ENCODE results near the gene PARP6. TPM values are rescaled to one million over a fixed set of nuclear protein-coding genes. Genes with fewer than 3 reads are reported as not detected.

PARP6 gene
- total RNA-seq, 1 experiment from 2014 or later = 38.7 TPM

DNA sequence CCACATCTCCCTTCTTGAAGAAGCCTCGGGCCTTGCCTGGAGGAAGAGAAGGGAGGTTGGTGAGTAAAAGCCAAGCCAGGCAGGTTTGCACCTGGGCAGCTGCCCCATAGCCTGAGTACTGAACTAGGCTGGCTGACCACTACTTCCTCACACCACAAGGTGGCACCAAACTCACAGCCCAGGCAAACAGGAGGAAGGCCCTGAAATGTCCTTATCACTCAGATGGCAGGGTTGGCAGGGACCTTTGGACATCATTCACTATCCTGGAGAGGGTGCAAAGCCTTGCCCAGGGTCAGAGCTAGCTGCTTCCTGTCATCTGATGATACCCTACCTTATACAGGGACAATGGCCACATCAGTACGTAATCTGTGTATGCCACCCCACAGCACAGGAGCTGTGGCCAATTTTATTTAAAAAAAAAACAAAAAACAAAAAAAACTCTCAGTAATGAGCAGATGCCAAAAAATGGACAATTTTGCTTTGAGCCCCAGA is 72.6 kb downstream of the PARP6 start:
- peak; percentile 78 for DNase-seq (ENCODE audit: low read depth)

DNA sequence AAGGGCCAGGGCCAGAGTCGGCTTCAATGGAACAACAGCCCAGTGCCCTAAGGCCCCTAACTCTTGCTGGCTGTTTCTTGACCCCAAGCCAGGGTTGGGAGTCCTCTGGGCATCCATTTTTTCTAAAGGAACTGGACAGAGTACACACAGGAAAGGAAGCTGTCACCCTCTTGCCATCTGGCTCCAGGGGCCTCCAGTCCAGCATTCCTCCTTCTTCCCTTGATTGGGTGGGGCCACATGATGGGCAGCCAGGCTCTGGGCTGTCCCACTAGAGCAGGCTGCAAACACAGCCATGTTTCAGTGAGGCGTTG is 73.2 kb downstream of the PARP6 start:
- DNase-seq (ENCODE audit: low read depth) = no peak

DNA sequence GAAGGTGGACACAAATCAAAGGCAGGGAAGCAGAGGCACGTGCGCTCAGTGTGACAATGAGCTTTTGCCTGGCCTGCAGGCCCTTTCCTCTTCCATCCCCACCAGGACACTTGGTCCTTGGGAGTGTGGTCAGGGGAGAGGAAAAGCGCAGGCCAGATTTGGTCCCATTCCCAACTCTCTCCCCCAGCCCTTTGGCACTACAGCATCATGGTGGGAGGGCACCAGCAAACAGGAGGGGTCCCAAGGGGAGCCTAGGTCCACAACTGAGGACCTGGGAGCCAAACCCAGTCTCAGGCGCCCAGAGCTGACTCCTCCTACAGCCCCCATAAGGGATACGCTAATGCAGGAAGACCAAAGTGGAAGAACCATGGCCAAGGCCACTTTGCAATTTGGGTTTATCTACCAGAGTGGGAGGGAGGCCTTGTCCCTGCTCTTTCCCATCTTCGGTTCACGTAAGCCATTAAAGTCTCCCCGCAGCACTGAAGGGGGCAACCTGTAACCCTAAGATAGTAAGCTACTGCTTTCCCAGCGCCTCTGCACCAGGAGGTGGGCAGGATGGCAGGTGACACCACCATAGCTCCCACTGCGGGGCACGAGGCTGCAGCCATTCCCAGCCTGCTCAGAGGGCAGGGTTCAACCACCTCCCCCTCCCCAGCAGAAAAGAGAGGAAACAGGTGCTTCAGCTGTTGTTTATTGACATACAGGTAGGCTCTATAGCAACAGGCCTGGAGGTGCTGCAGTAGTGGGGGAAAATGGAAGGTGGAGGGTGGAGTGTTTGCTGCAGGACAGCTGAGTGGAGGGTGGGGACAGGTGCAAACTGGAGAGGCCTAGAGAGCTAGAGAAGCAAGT is 73.8 kb downstream of the PARP6 start:
- DNase-seq (ENCODE audit: low read depth) = no peak

DNA sequence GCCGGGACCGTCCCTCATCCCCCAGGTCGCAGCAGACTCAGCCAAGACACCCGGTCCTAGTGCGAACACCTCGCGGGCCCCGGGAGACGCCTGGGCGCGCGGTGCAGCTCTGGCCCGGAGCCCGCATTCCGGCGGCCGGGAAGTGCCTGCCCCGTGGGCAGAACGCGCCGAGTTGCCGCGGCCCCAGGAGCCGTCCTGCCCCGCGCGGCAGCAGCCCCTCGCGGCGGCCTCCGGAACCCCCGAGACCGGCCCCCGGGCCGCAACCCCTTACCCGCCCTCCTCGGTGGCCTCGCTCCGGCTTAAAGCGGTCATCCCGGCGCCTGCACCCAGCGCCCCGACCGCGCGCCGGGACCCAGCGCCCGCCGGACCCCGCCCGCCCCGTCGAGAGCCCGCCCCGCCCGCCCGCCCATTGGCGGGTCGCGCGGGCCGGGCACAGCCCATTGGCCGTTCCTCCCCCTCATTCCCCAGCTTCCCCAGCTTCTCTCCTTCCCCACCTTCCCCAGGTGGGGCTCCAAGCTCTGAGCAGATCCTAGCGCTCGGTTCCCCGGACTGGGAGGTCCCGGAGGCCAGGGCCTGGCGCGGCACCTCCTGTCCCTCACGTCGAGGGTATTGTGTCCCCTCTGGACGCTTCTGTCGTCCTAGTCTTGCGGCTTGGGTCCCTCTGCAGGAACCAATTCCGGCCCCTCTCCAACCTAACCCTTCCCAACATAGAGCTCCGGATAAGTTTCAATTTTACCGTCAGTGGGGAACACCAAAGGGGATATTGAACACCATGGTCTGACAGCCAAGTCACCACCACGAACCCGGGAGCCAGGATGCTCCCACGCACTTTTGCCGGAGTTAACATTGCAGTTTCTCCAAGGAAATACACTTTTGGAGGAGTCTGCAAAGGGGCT is 74.6 kb downstream of the PARP6 start, which contains the start of gene GRAMD2A:
Gene GRAMD2A, minus strand, starts transcription at position 328 of the 896 bp plus-strand sequence.
- DNase-seq (ENCODE audit: low read depth) = peak; percentile 82

DNA sequence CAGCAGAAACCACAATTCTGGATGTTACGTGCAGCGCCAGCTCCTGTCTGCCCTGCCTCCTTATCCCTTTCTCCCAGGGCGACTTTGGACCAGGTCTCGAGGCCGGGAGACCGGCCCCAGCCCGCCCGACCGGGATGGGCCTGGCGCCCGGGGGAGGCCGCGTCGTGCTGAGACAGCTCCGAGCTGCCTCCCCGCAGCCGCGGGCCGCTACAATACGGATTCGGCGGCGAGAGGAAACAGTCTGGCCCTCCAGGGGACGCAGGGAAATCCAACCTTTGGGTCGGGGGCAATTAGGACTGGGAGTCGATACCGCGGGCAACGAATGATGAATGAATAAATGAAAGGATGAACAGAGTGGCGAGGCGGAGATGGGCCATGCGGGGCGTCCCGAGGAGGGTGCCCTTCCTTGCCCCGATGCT is 75.3 kb downstream of the PARP6 start:
- no peak for DNase-seq (ENCODE audit: low read depth)

DNA sequence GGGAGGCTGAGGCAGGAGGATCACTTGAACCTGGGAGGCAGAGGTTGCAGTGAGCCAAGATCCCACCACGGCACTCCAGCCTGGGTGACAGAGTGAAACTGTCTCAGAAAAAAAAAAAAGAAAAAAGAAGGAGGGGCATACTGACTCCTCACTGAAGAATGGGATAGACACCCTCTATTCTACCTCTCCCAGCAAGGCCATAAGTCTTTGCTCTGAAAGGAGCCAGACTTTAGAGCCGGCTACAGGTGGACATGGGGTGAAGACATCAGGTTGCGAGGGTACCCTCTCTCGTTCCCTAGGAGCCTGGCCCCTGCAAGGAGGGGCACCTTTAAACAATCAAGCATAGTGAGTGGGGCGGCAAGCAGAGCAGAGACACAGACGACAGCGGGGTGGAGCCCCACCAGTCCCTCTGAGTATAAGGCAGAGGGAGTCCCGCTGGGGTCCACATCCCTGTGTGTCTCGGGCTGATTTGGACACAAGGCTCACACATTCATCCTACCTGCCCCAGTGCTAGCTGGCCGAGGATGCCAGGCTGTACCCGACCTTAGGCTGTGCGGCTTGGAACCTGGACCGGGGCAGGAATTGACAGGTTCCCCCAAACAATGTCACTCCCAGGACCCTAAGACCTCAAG is 75.8 kb downstream of the PARP6 start:
- DNase-seq (ENCODE audit: low read depth) = no peak

DNA sequence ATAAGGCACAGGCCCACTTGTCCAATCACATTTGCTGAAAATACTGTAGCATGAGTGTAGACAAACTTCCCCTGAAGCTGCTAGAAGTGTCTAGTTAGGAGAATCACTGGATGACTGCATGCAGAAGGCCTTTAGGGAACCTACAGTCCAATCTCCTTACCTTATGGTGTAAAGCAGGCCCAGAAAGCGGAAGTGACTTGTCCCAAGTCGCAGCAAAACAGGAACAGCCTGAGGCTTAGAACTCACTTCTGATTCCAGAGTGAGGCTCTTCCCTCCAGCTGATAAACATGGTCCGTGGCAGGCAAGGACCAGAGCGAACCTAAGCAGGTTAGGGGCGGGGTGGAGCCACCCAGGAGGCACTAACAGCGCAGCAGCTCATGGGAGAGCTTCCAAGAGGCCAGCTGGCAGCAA is 77.2 kb downstream of the PARP6 start:
- peak; percentile 51 for DNase-seq (ENCODE audit: low read depth)

- no peak for DNase-seq (ENCODE audit: low read depth)
Measured at GRCh38 chr15:72193836-72194396, 78.4 kb downstream of the PARP6 start.

DNA sequence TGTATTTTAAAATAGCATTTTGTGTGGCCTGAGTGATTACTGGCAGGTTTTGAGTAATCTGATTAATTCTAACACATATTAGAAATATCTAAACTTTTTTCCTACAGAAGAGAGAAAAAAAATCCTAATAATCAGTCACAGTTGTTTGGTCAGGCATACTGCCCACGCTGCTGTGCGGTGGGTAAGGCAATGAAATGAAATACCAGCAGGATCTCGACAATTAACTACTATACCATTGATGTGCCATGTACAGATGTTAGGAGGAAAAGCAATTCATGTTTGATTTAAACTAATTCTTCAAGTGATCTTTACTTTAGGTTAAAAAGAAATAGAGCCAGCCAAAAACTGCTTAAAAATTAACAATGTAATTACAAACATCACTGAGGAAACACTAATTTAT is 79.9 kb downstream of the PARP6 start:
- no peak for DNase-seq (ENCODE audit: low read depth)

Other genes starting within 250 kb of the PARP6 start
- 13.1 and 15.0 TPM in 2 replicates for gene MYO9A, start 154.4 kb downstream of the PARP6 start, total RNA-seq (2014; rRNA removed; shearing (Covaris generic))
- 2.2 and 2.5 TPM in 2 replicates for gene SENP8, start 154.2 kb downstream of the PARP6 start, total RNA-seq (2014; rRNA removed; shearing (Covaris generic))
- gene GRAMD2A, start 74.8 kb downstream of the PARP6 start, total RNA-seq (2014; rRNA removed; shearing (Covaris generic)) = 0.34 and 0.44 TPM in 2 replicates
- gene PKM, start 41.4 kb downstream of the PARP6 start, total RNA-seq (2014; rRNA removed; shearing (Covaris generic)) = 2,564 and 2,981 TPM in 2 replicates
- gene CELF6, start 47.6 kb upstream of the PARP6 start, total RNA-seq (2014; rRNA removed; shearing (Covaris generic)) = not detected in 2 replicates
- 114 and 116 TPM in 2 replicates for gene HEXA, start 103.5 kb upstream of the PARP6 start, total RNA-seq (2014; rRNA removed; shearing (Covaris generic))
- not detected in 2 replicates for gene TMEM202, start 125.8 kb upstream of the PARP6 start, total RNA-seq (2014; rRNA removed; shearing (Covaris generic))
- 25.0 and 31.6 TPM in 2 replicates for gene ARIH1, start 201.8 kb upstream of the PARP6 start, total RNA-seq (2014; rRNA removed; shearing (Covaris generic))